HG02885 (cell line): Measurements from ENCODE around the gene ZNF10.

Source experiments
- ATAC-seq: cut with Tn5 transposase; IDR thresholded peaks from one replicate; pipeline ENCODE4 v1.9.1; 2021; ENCODE audit warnings: mild to moderate bottlenecking; ENCODE audit not compliant: unreplicated experiment, poor library complexity

The ZNF10 gene

DNA sequence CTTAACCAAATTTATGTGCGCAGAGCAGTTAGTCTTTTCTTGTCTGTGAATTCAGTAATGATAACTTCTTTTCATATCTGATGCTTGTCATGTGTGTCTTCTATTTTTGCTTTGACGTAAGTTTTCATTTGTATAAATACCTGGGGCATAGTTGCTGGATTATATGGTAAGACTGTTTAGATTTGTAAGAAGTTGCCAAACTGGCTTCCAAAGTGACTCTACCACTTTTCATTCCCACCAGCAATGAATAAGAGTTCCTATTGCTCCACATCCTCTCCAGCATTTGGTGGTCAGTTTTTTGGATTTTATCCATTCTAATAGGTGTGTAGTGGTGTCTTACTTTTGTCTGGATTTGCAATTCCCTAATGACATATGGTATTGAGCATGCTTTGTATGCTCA lies 59.7 kb downstream of the ZNF10 start:
- no peak for ATAC-seq

DNA sequence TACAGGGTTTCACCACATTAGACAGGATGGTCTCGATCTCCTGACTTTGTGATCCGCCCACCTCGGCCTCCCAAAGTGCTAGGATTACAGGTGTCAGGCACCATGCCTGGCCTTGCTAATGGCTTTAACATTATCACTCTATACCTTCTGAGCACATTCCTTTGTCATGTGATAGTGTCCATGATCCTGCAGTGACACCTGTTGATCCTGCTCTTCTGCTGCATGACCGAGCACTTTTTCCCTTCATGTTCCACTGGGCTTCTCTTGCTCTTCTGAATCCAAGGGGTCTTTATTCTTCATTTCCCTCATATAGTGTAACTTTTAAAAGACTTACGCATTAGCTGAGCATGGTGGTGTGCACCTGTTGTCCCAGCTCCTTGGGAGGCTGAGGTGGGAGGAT lies 62.4 kb downstream of the ZNF10 start:
- ATAC-seq = no peak

DNA sequence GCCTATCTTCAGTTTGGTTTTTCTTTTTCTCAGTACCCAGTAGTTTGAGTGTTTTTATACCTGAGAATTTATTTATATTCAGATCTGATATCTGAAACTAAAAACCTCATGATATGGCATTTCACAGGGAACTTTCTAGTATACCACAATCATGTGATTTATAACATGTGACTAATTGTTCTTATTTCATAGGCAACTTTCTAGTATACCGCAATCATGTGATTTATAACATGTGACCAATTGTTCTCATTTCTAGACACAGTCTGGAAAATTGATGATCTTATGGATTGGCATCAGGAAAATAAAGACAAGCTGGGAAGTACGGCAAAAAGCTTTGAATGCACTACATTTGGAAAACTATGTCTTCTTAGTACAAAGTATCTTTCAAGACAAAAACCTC lies 71.5 kb downstream of the ZNF10 start:
- no peak for ATAC-seq

DNA sequence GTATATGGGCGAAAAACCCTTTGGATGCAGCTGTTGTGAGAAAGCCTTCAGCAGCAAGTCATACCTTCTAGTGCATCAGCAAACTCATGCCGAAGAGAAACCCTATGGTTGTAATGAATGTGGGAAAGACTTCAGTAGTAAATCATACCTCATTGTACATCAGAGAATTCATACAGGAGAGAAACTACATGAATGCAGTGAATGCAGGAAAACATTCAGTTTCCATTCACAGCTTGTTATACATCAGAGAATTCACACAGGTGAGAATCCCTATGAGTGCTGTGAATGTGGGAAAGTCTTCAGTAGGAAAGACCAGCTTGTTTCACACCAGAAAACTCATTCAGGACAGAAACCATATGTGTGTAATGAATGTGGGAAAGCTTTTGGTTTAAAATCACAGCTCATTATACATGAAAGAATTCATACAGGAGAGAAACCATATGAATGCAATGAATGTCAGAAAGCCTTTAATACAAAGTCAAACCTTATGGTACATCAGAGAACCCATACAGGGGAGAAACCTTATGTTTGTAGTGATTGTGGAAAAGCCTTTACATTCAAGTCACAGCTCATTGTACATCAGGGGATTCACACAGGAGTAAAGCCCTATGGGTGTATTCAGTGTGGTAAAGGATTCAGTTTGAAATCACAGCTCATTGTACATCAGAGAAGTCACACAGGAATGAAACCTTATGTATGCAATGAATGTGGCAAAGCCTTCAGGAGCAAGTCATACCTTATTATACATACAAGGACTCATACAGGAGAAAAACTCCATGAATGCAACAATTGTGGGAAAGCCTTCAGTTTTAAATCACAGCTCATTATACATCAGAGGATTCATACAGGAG lies 72.3 kb downstream of the ZNF10 start:
- no peak for ATAC-seq

DNA sequence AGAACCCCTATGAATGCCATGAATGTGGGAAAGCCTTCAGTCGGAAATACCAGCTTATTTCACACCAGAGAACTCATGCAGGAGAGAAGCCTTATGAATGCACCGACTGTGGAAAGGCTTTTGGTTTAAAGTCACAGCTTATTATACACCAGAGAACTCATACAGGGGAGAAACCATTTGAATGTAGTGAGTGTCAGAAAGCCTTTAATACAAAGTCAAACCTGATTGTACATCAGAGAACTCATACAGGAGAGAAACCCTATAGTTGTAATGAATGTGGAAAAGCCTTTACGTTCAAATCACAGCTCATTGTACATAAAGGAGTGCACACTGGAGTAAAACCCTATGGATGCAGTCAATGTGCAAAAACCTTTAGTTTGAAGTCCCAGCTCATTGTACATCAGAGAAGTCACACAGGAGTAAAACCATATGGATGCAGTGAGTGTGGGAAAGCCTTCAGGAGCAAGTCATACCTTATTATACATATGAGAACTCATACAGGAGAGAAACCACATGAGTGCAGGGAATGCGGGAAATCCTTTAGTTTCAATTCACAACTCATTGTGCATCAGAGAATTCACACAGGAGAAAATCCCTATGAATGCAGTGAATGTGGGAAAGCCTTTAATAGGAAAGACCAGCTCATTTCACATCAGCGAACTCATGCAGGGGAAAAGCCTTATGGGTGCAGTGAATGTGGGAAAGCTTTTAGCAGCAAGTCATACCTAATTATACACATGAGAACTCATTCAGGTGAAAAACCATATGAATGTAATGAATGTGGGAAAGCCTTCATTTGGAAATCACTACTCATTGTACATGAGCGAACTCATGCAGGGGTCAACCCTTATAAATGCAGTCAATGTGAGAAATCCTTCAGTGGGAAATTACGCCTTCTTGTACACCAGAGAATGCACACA lies 73.2 kb downstream of the ZNF10 start:
- no peak for ATAC-seq

DNA sequence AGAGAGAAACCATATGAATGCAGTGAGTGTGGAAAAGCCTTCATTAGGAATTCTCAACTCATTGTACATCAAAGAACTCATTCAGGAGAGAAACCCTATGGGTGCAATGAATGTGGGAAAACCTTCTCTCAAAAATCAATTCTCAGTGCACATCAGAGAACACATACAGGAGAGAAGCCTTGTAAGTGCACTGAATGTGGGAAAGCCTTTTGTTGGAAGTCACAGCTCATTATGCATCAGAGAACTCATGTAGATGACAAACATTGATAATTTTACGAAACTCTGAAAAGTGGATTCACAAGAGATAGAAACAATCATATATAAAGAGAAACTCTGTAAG lies 73.8 kb downstream of the ZNF10 start:
- ATAC-seq = no peak

DNA sequence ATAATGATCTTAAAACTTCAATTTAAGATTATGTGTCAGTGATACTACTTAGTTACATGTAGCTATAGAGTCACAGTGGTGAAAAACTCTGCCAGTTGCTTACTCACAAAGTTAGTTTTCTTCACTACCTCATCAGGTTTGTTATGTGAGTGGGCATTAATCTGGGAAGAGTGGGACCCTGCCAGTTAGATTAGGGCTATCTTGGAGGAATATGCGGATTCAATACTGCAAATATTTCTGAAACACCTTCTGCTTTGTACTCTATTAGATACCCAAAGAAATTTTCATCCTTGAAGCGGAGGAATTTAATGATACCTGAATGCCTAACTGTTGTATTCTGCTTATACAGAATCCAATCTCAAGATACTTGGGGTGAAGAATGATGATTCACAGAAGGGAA lies 76.0 kb downstream of the ZNF10 start:
- no peak for ATAC-seq
